T47D (cell line): ENCODE data around the gene CLEC4G.

Experiments
- DNase-seq, 2 experiments: peaks; one replicate each; pipeline versions ENCODE4 v3.0.0 to v3.0.0-alpha.2; 2011 to 2012; ENCODE audit warnings: low read depth in 1 of 2, low spot score in 1 of 2
- JUND ChIP-seq: IDR thresholded peaks from 2 replicates; pipeline ENCODE4 v1.6.1; 2012; ENCODE audit warnings: low read depth
- in situ Hi-C: cut with HindIII; loops from 2 replicates; pipeline ENCODE4 v1.10.0; 2016; ENCODE audit warnings: low sequenced_read_pairs, low pct_unique_long_range_greater_than_20kb

CLEC4G gene

GRCh38 chr19:7742991-7743390, 11.1 kb upstream of the CLEC4G start:
- no peak for DNase-seq
- TF ChIP-seq JUND = no peak
- in situ Hi-C loops = no loop called here

- in situ Hi-C loops = no loop called here
- TF ChIP-seq JUND = no peak
- DNase-seq = no peak
Measured at GRCh38 chr19:7742575-7742974, 10.7 kb upstream of the CLEC4G start.

GRCh38 chr19:7740682-7741054, 8.8 kb upstream of the CLEC4G start:
- in situ Hi-C loops = no loop called here
- no peak for DNase-seq
- no peak for TF ChIP-seq JUND

- no peak for TF ChIP-seq JUND
- in situ Hi-C loops = no loop called here
- no peak for DNase-seq
Measured at GRCh38 chr19:7739801-7740681, 8.1 kb upstream of the CLEC4G start.

GRCh38 chr19:7739211-7739755, 7.4 kb upstream of the CLEC4G start:
- no peak for TF ChIP-seq JUND
- in situ Hi-C loops = no loop called here
- no peak for DNase-seq

GRCh38 chr19:7738023-7738422, 6.1 kb upstream of the CLEC4G start:
- TF ChIP-seq JUND = no peak
- no peak for DNase-seq
- in situ Hi-C loops = no loop called here

GRCh38 chr19:7737215-7737614, 5.3 kb upstream of the CLEC4G start:
- no peak for DNase-seq
- TF ChIP-seq JUND = no peak
- in situ Hi-C loops = no loop called here

- no peak for TF ChIP-seq JUND
- no peak for DNase-seq
- in situ Hi-C loops = no loop called here
Measured at GRCh38 chr19:7736148-7736547, 4.2 kb upstream of the CLEC4G start.

GRCh38 chr19:7734220-7735203, 2.6 kb upstream of the CLEC4G start:
- in situ Hi-C loops = no loop called here
- no peak for TF ChIP-seq JUND
- no peak for DNase-seq

- in situ Hi-C loops = no loop called here
- TF ChIP-seq JUND = no peak
- no peak for DNase-seq
Measured at GRCh38 chr19:7733376-7733775, 1.5 kb upstream of the CLEC4G start.

GRCh38 chr19:7731615-7732014, 295 bp downstream of the CLEC4G start:
- no peak for TF ChIP-seq JUND
- in situ Hi-C loops = no loop called here
- no peak for DNase-seq

- in situ Hi-C loops = no loop called here
- no peak for DNase-seq
- TF ChIP-seq JUND = no peak
Measured at GRCh38 chr19:7731218-7731595, 703 bp downstream of the CLEC4G start.
